ENCODE measurements around the gene SAMD4B.
A peak's percentile ranks its signal among the peaks of the same experiment; 100 is the strongest.

SAMD4B gene

GRCh38 chr19:39425744-39426143, 83.5 kb downstream of the SAMD4B start:
- DNase-seq (ENCODE audit: low spot score) = no peak

- DNase-seq (ENCODE audit: low spot score) = peak; percentile 84
Measured at GRCh38 chr19:39426170-39426569, 83.9 kb downstream of the SAMD4B start.

- no peak for DNase-seq (ENCODE audit: low spot score)
Measured at GRCh38 chr19:39427707-39428106, 85.5 kb downstream of the SAMD4B start.

GRCh38 chr19:39428283-39429112, 86.3 kb downstream of the SAMD4B start:
- no peak for DNase-seq (ENCODE audit: low spot score)

- peak; percentile 96 for DNase-seq (ENCODE audit: low spot score)
Measured at GRCh38 chr19:39430675-39431593, 88.7 kb downstream of the SAMD4B start.

- DNase-seq (ENCODE audit: low spot score) = no peak
Measured at GRCh38 chr19:39432677-39433025, 90.4 kb downstream of the SAMD4B start.

GRCh38 chr19:39433480-39434079, 91.4 kb downstream of the SAMD4B start:
- DNase-seq (ENCODE audit: low spot score) = no peak

- no peak for DNase-seq (ENCODE audit: low spot score)
Measured at GRCh38 chr19:39434123-39435076, 92.2 kb downstream of the SAMD4B start.

Data from COLO829 (cell line).